ENCODE measurements around the gene TAF5L. TPM values are rescaled to one million over a fixed set of nuclear protein-coding genes. Genes with fewer than 3 reads are reported as not detected.

TAF5L gene
- total and polyA plus RNA-seq, 2 of the 4 experiments (the other 2 are of a cell fraction) = 17.9 to 18.6 TPM

- TF ChIP-seq MAFK (IDR thresholded peaks at IDR 0.05; ENCODE audit: low read depth, low read length) (no peak), SMC3 (IDR thresholded peaks at IDR 0.05; ENCODE audit: low read depth, low read length) (no peak), MXI1 (IDR thresholded peaks at IDR 0.05; ENCODE audit: borderline replicate concordance, low read depth, low read length) (no peak), CTCF (conservative IDR thresholded peaks at IDR 0.05; ENCODE audit: low read depth, low read length) (no peak), MAZ (IDR thresholded peaks at IDR 0.05; ENCODE audit: borderline replicate concordance, low read depth, low read length) (no peak), RCOR1 (IDR thresholded peaks at IDR 0.05; ENCODE audit: insufficient replicate concordance, low read length) (no peak), RFX5 (IDR thresholded peaks at IDR 0.05; ENCODE audit: low read depth, low read length) (no peak), POLR2A (IDR thresholded peaks at IDR 0.05; ENCODE audit: low read depth, low read length) (no peak), USF2 (IDR thresholded peaks at IDR 0.05; ENCODE audit: low read depth, low read length) (no peak), RAD21 (IDR thresholded peaks at IDR 0.05; ENCODE audit: low read length) (no peak), FOS (IDR thresholded peaks at IDR 0.05; ENCODE audit: low read depth, low read length) (no peak), NFE2L2 (IDR thresholded peaks at IDR 0.05; ENCODE audit: low read depth, low read length) (no peak), CEBPB (IDR thresholded peaks at IDR 0.05; ENCODE audit: low read depth, low read length) (no peak), ELK1 (IDR thresholded peaks at IDR 0.05; ENCODE audit: borderline replicate concordance, low read depth, low read length) (no peak), CHD1 (IDR thresholded peaks at IDR 0.05; ENCODE audit: low read depth, low read length) (no peak), BHLHE40 (IDR thresholded peaks at IDR 0.05; ENCODE audit: low read depth, low read length) (no peak)
- no peaks in the 10 kb centered on the region for H3K9me3 ChIP-seq (ENCODE audit: control insufficient read depth, insufficient read depth, low read length)
- POLR2A ChIA-PET (ENCODE audit: unreplicated experiment) = no interaction called here
- no peak overlapping the region for H3K4me3 ChIP-seq (ENCODE audit: insufficient read depth, low read depth, low read length)
- no peak overlapping the region for H2AK5ac ChIP-seq (ENCODE audit: low read depth, low read length)
- H3K9me1 ChIP-seq (ENCODE audit: insufficient read depth, low read length) = no peaks in the 10 kb centered on the region; the same call in 1 of the 2 replicates
- DNase-seq = no peak
- no peak overlapping the region for H3K18ac ChIP-seq (ENCODE audit: low read depth, low read length)
- H4K91ac ChIP-seq (ENCODE audit: insufficient read depth, low read depth, low read length) = no peak overlapping the region
- ATAC-seq (ENCODE audit: low read depth) = no peak
- dilution Hi-C loops (cut with HindIII; ENCODE audit: low sequenced_read_pairs, unreplicated experiment) = no loop called here
- H4K8ac ChIP-seq (ENCODE audit: low read depth in 2 of 2, low read length in 2 of 2) = no peak overlapping the region
- no peak overlapping the region for H4K5ac ChIP-seq (ENCODE audit: low read depth, low read length)
- H2AK9ac ChIP-seq (replicated peaks; ENCODE audit: low read depth, low read length, poor library complexity) = no peak overlapping the region
- no peak overlapping the region for H2AFZ ChIP-seq (replicated peaks; ENCODE audit: low read length, poor library complexity)
- H3K56ac ChIP-seq (ENCODE audit: extremely low read depth, insufficient read depth, low read length) = no peak overlapping the region
- H3K9ac ChIP-seq (ENCODE audit: low read depth, low read length) = no peak overlapping the region
- in situ Hi-C loops (cut with MboI; ENCODE audit: low sequenced_read_pairs) = no loop called here
- H3K27ac ChIP-seq (ENCODE audit: insufficient read depth, low read length) = no peak overlapping the region
- no TSS peak for BruUV-seq (replicated peaks)
- no peak overlapping the region for H2BK5ac ChIP-seq (ENCODE audit: low read depth, low read length, poor library complexity, severe bottlenecking)
- H3K36me3 ChIP-seq (ENCODE audit: control insufficient read depth, insufficient read depth, low read length) = peaks cover 38% of the 10 kb centered on the region
- intact Hi-C loops (cut with micrococcal nuclease) = no loop called here
- no peak overlapping the region for H2BK15ac ChIP-seq (ENCODE audit: low read depth, low read length)
- H3K14ac ChIP-seq (replicated peaks; ENCODE audit: low read depth, low read length) = no peak overlapping the region
- no peaks in the 10 kb centered on the region for H3K4me1 ChIP-seq (ENCODE audit: control insufficient read depth, insufficient read depth, low read length)
- CTCF ChIA-PET = no interaction called here
- no peaks in the 10 kb centered on the region for H3K27me3 ChIP-seq (ENCODE audit: control insufficient read depth, insufficient read depth, low read length)
- peaks cover 6% of the 10 kb centered on the region; the same call in 1 of the 2 replicates for H4K20me1 ChIP-seq (ENCODE audit: insufficient read depth, low read length)
- H2BK120ac ChIP-seq (ENCODE audit: low read depth, low read length) = no peak overlapping the region
- no peak overlapping the region for H2BK20ac ChIP-seq (ENCODE audit: low read depth, low read length)
- H3K4me2 ChIP-seq (ENCODE audit: low read depth, low read length) = no peak overlapping the region
- H3K4ac ChIP-seq (ENCODE audit: low read depth, low read length) = no peak overlapping the region
- WGBS, 2 experiments (ENCODE audit: extremely low coverage in 2 of 2, insufficient read length in 1 of 2) = 100% methylated on average over 1 of the region's 2 CpGs; no CpG with 5 or more reads in 1 of the 2 experiments
- no peak overlapping the region for H3K23ac ChIP-seq (ENCODE audit: low read depth, low read length)
- H3K79me1 ChIP-seq (ENCODE audit: low read depth in 1 of 2, low read length in 2 of 2) = peaks cover 2 to 13% of the 10 kb centered on the region in 2 experiments; a peak in 2 of 4 replicates
These were observed 18.6 kb downstream of the TAF5L start for GRCh38 chr1:229607370-229607769.
